T-helper 17 cell (primary cell): ENCODE measurements around the gene AP3S1. TPM values are rescaled to one million over a fixed set of nuclear protein-coding genes. Genes with fewer than 3 reads are reported as not detected.

ENCODE experiments used
- ATAC-seq: fragments of 150-1000 bp; cut with Tn5 transposase; 2 replicates; pipeline ENCODE4 v1.10.0; 2021; ENCODE audit warnings: mild to moderate bottlenecking, moderate library complexity
- DNase-seq, 3 donors: peaks; one replicate each; pipeline versions ENCODE4 v3.0.0 to v3.0.0-alpha.2; 2020 to 2021
- H3K9me3 ChIP-seq: one replicate; pipeline ENCODE4 v1.7.0; 2013; ENCODE audit warnings: low read length, mild to moderate bottlenecking; ENCODE audit not compliant: control insufficient read depth, poor library complexity, severe bottlenecking
- H3K27ac Mint-ChIP-seq: one replicate; pipeline ENCODE4 v1.8.0; 2022; ENCODE audit warnings: mild to moderate bottlenecking, moderate library complexity, mixed read lengths
- H3K27me3 Mint-ChIP-seq: one replicate; pipeline ENCODE4 v1.8.0; 2022; ENCODE audit warnings: mixed read lengths
- H3K36me3 Mint-ChIP-seq: one replicate; pipeline ENCODE4 v1.8.0; 2022; ENCODE audit warnings: low read depth, mixed read lengths
- H3K4me1 Mint-ChIP-seq: one replicate; pipeline ENCODE4 v1.8.0; 2022; ENCODE audit warnings: mild to moderate bottlenecking, mixed read lengths
- H3K4me3 Mint-ChIP-seq: one replicate; pipeline ENCODE4 v1.8.0; 2022; ENCODE audit warnings: mild to moderate bottlenecking, moderate library complexity, mixed read lengths
- total RNA-seq, 4 donors: library from RNA in 2 of 4; stranded (reverse) in 2 of 4; gene quantifications; one replicate each; pipeline ENCODE4 v1.2.3 and lab custom pipeline; 2022 to 2026

The AP3S1 gene
- total RNA-seq, 2 donors from 2014 or later: 44.5 to 45.0 TPM

DNA sequence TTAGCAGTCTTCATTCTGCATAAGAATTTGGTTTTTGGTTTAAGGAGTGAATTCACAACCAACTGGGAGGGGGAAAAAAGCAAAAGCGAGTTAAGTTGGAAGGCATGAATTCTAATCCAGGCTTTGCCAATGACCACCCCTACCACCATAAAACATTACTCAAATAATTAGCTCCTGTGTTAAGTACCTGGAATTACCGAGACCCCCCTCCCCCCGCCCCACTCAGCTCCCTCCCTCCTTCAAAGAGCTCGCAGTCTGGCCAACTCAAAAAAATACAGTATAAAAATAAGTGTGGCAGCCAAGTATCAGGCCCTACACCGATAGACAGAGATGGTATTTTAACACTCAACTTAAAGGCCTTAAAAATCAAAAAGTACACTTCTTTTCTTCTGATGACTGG is 862 bp upstream of the AP3S1 start:
- Mint-ChIP-seq H3K36me3 (no peaks in the 10 kb centered on the region), H3K4me3 (peak overlapping the region; percentile 98), H3K27me3 (no peaks in the 10 kb centered on the region), H3K27ac (peak overlapping the region; percentile 99), H3K4me1 (peaks cover 35% of the 10 kb centered on the region)
- no peak for DNase-seq
- no peaks in the 10 kb centered on the region for H3K9me3 ChIP-seq
- ATAC-seq: no peak

- peak overlapping the region; percentile 99 for H3K27ac Mint-ChIP-seq
- no peak for DNase-seq
- H3K4me1 Mint-ChIP-seq: peaks cover 32% of the 10 kb centered on the region
- H3K4me3 Mint-ChIP-seq: peak overlapping the region; percentile 98
- no peaks in the 10 kb centered on the region for H3K36me3 Mint-ChIP-seq
- ATAC-seq: peak; percentile 28
- no peaks in the 10 kb centered on the region for H3K27me3 Mint-ChIP-seq
- H3K9me3 ChIP-seq: no peaks in the 10 kb centered on the region
Measured at GRCh38 chr5:115842089-115842935, 577 bp downstream of the AP3S1 start.

GRCh38 chr5:115842952-115843351 is 1.2 kb downstream of the AP3S1 start:
- Mint-ChIP-seq H3K27ac (peak overlapping the region; percentile 77), H3K36me3 (no peaks in the 10 kb centered on the region), H3K27me3 (no peaks in the 10 kb centered on the region), H3K4me3 (peak overlapping the region; percentile 98), H3K4me1 (peaks cover 30% of the 10 kb centered on the region)
- ATAC-seq (no peak), DNase-seq (no peak)
- H3K9me3 ChIP-seq: no peaks in the 10 kb centered on the region

GRCh38 chr5:115843444-115844130 is 1.9 kb downstream of the AP3S1 start:
- Mint-ChIP-seq H3K4me3 (peak overlapping the region; percentile 98), H3K4me1 (peaks cover 32% of the 10 kb centered on the region), H3K36me3 (no peaks in the 10 kb centered on the region), H3K27ac (no peak overlapping the region), H3K27me3 (no peaks in the 10 kb centered on the region)
- H3K9me3 ChIP-seq: no peaks in the 10 kb centered on the region
- no peak for ATAC-seq
- no peak for DNase-seq

- Mint-ChIP-seq H3K4me3 (no peak overlapping the region), H3K27ac (no peak overlapping the region), H3K27me3 (no peaks in the 10 kb centered on the region), H3K36me3 (no peaks in the 10 kb centered on the region), H3K4me1 (peaks cover 35% of the 10 kb centered on the region)
- ATAC-seq (no peak), DNase-seq (no peak)
- no peaks in the 10 kb centered on the region for H3K9me3 ChIP-seq
Measured at GRCh38 chr5:115844321-115844817, 2.6 kb downstream of the AP3S1 start.

DNA sequence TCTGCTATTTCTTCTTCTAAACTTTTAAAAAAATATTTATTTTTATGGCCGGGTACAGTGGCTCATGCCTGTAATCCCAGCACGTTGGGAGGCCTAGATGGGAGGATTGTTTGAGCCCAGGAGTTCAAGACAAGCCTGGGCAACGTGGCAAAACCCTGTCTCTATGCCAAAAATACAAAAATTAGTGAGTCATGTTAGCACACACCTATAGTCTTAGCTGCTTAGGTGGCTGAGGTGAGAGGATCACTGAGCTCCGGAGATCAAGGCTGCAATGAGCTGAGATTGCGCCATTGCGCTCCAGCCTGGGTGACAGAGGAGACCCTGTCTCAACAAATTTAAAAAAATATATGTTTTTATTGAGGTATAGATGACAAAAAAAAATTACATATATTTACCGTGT is 5.6 kb downstream of the AP3S1 start:
- Mint-ChIP-seq H3K4me3 (no peak overlapping the region), H3K4me1 (peaks cover 37% of the 10 kb centered on the region), H3K27ac (no peak overlapping the region), H3K27me3 (no peaks in the 10 kb centered on the region), H3K36me3 (no peaks in the 10 kb centered on the region)
- DNase-seq (no peak), ATAC-seq (no peak)
- H3K9me3 ChIP-seq: no peaks in the 10 kb centered on the region

GRCh38 chr5:115849258-115849798 is 7.6 kb downstream of the AP3S1 start:
- H3K9me3 ChIP-seq: no peaks in the 10 kb centered on the region
- H3K4me3 Mint-ChIP-seq: peak overlapping the region; percentile 10
- no peaks in the 10 kb centered on the region for H3K27me3 Mint-ChIP-seq
- H3K27ac Mint-ChIP-seq: no peak overlapping the region
- no peak for ATAC-seq
- H3K36me3 Mint-ChIP-seq: no peaks in the 10 kb centered on the region
- DNase-seq: no peak
- peaks cover 25% of the 10 kb centered on the region for H3K4me1 Mint-ChIP-seq

DNA sequence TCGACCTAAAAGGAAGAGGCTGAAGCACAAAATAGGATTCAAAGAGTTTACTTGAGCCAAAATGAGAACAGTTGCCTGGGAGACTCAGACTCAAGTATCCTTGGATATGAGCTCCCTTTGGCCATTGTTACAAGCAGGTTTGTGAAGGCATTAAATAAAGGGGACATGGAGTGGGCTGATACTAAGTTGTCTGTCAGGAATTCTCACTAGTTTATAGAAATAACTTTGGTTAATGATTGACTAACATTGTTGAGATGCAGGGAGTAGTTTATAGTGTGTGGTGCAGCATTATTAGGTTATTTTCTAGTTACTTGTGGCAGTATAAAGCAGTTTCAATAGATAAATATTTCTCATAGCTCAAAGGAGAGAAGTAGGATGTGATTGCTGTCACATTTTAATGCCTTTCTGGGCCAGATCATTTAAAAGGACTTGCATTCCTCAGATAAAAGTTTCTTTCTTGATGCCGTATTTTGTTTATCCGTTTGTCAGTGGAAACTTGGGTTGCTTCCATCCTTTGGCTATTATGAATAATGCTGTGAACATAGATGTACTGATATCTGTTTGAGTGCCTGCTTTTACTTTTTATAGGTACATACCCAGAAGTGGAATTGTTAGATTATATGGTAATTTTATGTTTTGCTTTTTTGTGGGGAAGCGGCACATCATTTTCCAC is 9.1 kb downstream of the AP3S1 start:
- H3K27me3 Mint-ChIP-seq: no peaks in the 10 kb centered on the region
- H3K9me3 ChIP-seq: no peaks in the 10 kb centered on the region
- H3K4me1 Mint-ChIP-seq: peaks cover 24% of the 10 kb centered on the region
- H3K36me3 Mint-ChIP-seq: no peaks in the 10 kb centered on the region
- no peak for ATAC-seq
- H3K27ac Mint-ChIP-seq: no peak overlapping the region
- no peak overlapping the region for H3K4me3 Mint-ChIP-seq
- no peak for DNase-seq

- DNase-seq (no peak), ATAC-seq (no peak)
- Mint-ChIP-seq H3K27ac (no peak overlapping the region), H3K4me1 (peaks cover 34% of the 10 kb centered on the region), H3K4me3 (no peak overlapping the region), H3K36me3 (no peaks in the 10 kb centered on the region), H3K27me3 (no peaks in the 10 kb centered on the region)
- no peaks in the 10 kb centered on the region for H3K9me3 ChIP-seq
Measured at GRCh38 chr5:115854139-115854538, 12.4 kb downstream of the AP3S1 start.

- Mint-ChIP-seq H3K27ac (peak overlapping the region; percentile 14), H3K27me3 (no peaks in the 10 kb centered on the region), H3K4me3 (no peak overlapping the region), H3K4me1 (peaks cover 23% of the 10 kb centered on the region), H3K36me3 (no peaks in the 10 kb centered on the region)
- no peaks in the 10 kb centered on the region for H3K9me3 ChIP-seq
- no peak for ATAC-seq
- no peak for DNase-seq
Measured at GRCh38 chr5:115855959-115856358, 14.2 kb downstream of the AP3S1 start.

DNA sequence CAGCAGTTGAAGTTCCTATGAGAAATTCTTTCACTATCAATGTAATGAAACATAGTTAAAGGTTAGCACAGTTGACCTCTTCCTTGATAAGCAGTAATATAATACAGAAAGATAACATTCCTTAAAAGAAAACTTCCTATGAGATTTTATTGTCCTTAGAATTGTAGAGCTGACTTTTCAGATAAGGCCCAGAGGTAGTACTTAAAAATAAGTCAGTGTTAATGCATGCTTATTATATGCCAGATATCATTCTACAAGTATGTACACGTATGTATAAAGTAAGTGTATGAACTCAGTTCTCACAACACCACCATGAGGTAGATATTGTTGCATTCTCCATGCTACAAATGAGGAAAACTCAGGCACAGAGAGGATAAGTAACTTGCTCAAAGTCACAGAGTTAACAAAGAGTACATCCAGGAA is 15.3 kb downstream of the AP3S1 start:
- no peak for DNase-seq
- no peak overlapping the region for H3K4me3 Mint-ChIP-seq
- H3K27me3 Mint-ChIP-seq: no peaks in the 10 kb centered on the region
- peak overlapping the region; percentile 41 for H3K27ac Mint-ChIP-seq
- no peaks in the 10 kb centered on the region for H3K9me3 ChIP-seq
- H3K4me1 Mint-ChIP-seq: peaks cover 24% of the 10 kb centered on the region
- no peak for ATAC-seq
- no peaks in the 10 kb centered on the region for H3K36me3 Mint-ChIP-seq

DNA sequence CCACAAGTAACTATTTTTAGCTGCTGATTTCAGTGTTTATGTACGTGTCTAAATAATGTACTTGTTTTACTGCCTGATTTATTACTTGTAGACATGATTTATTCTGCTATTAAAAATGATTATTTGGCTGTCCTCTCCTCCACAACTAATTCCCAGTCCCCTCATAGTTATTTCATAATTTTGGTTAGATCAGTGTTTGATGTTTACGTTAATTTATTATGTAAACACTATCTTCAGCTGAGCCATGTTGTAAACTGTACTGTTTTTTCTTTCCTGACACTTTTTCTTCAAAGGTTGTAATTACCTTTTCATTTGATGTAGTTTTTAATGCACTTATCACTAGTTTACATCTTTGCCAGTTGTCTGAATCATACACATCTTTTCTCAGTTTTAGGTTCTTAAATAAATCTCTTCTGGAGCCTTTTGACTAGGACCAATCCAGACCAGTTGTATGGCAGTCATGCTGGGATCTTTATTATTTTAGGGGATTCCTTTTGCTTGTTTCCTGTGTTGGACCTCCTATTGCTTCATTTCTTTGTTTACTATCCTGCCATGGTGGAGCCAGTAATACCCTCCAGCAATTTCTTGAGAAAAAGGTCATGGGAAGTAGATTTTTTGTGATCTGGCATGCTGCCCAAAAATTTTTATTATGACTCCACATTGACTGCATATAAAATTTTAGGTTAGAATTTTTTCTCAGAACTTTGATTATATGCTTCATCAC is 16.1 kb downstream of the AP3S1 start:
- ATAC-seq (no peak), DNase-seq (no peak)
- H3K9me3 ChIP-seq: no peaks in the 10 kb centered on the region
- H3K27me3 Mint-ChIP-seq: no peaks in the 10 kb centered on the region
- H3K27ac Mint-ChIP-seq: peak overlapping the region; percentile 41
- no peaks in the 10 kb centered on the region for H3K36me3 Mint-ChIP-seq
- peaks cover 24% of the 10 kb centered on the region for H3K4me1 Mint-ChIP-seq
- no peak overlapping the region for H3K4me3 Mint-ChIP-seq
